Globus pallidus (tissue), 1 donor: ENCODE measurements around the gene TSGA10IP.

Experiments
- DNase-seq: peaks from one replicate; pipeline ENCODE4 v3.0.0-alpha.2; 2015; ENCODE audit warnings: low spot score

The TSGA10IP gene

GRCh38 chr11:65918211-65919140, 26.8 kb upstream of the TSGA10IP start, which contains the start of gene C11orf68:
C11orf68 (minus strand) TSS chr11:65919062; CDS start chr11:65919031, 31 bp downstream.
- no peak for DNase-seq

GRCh38 chr11:65919141-65919572, 26.1 kb upstream of the TSGA10IP start, which contains the start of gene DRAP1:
DRAP1 (plus strand) TSS chr11:65919426; CDS start chr11:65919502, 76 bp downstream.
- DNase-seq: peak; percentile 99

GRCh38 chr11:65919573-65920371, 25.5 kb upstream of the TSGA10IP start:
- no peak for DNase-seq

GRCh38 chr11:65920372-65920802, 24.9 kb upstream of the TSGA10IP start:
- DNase-seq: no peak

- DNase-seq: no peak
These were observed 24.2 kb upstream of the TSGA10IP start for GRCh38 chr11:65921033-65921555.

GRCh38 chr11:65921876-65922275, 23.4 kb upstream of the TSGA10IP start:
- no peak for DNase-seq

GRCh38 chr11:65922565-65922964, 22.7 kb upstream of the TSGA10IP start:
- no peak for DNase-seq

- no peak for DNase-seq
These were observed 19.9 kb upstream of the TSGA10IP start for GRCh38 chr11:65925397-65925796.

GRCh38 chr11:65927904-65928397, 17.3 kb upstream of the TSGA10IP start:
- peak; percentile 23 for DNase-seq

GRCh38 chr11:65928667-65929066, 16.6 kb upstream of the TSGA10IP start:
- no peak for DNase-seq

- no peak for DNase-seq
These were observed 13.3 kb upstream of the TSGA10IP start for GRCh38 chr11:65931773-65932557.

- DNase-seq: no peak
These were observed 12.7 kb upstream of the TSGA10IP start for GRCh38 chr11:65932558-65932919.

- no peak for DNase-seq
These were observed 11.3 kb upstream of the TSGA10IP start for GRCh38 chr11:65934014-65934413.

- no peak for DNase-seq
These were observed 7.5 kb upstream of the TSGA10IP start for GRCh38 chr11:65937766-65938165.

- DNase-seq: no peak
These were observed 3.5 kb upstream of the TSGA10IP start for GRCh38 chr11:65941720-65942310.

- DNase-seq: no peak
These were observed 2.7 kb upstream of the TSGA10IP start for GRCh38 chr11:65942531-65942930.

- no peak for DNase-seq
These were observed 1.1 kb upstream of the TSGA10IP start for GRCh38 chr11:65944191-65944590.

- no peak for DNase-seq
These were observed 513 bp upstream of the TSGA10IP start for GRCh38 chr11:65944767-65945166.

- no peak for DNase-seq
These were observed 770 bp downstream of the TSGA10IP start for GRCh38 chr11:65945941-65946558.

- DNase-seq: no peak
These were observed 1.4 kb downstream of the TSGA10IP start for GRCh38 chr11:65946655-65947054.

GRCh38 chr11:65947133-65947532, 1.9 kb downstream of the TSGA10IP start:
- no peak for DNase-seq
